A673 (cell line): ENCODE results near the gene ARHGAP8. TPM values are rescaled to one million over a fixed set of nuclear protein-coding genes. Genes with fewer than 3 reads are reported as not detected.

Experiments
- BruUV-seq: library from RNA; stranded (reverse); fragments of 400-500 nt; replicated peaks from 2 replicates; lab custom pipeline; 2021; lab: Mats Ljungman, UMichigan
- CTCF ChIA-PET: fragments of 300-600 bp; sonication (Branson Sonifier 250); formaldehyde crosslinking; loops from one replicate; lab custom pipeline; 2022; ENCODE audit warnings: antibody characterized with exemption; lab: Charles Lee
- POLR2A ChIA-PET: fragments of 300-600 bp; sonication (Branson Sonifier 250); formaldehyde crosslinking; loops from one replicate; lab custom pipeline; 2022; ENCODE audit warnings: antibody characterized with exemption; ENCODE audit not compliant: low non-redundant PET; lab: Charles Lee
- DNase-seq: peaks from one replicate; pipeline ENCODE4 v3.0.0-alpha.2; 2015; ENCODE audit warnings: low spot score
- H3K27ac ChIP-seq: fragments of 200-600 bp; sonication (generic); 2 replicates; pipeline ENCODE4 v1.5.1; 2016; ENCODE audit warnings: mixed run types, low read depth, mild to moderate bottlenecking, mixed read lengths, antibody characterized with exemption, low read length; ENCODE audit not compliant: poor library complexity, severe bottlenecking
- H3K27me3 ChIP-seq: fragments of 200-600 bp; sonication (generic); replicated peaks from 2 replicates; pipeline ENCODE4 v1.6.1; 2017; ENCODE audit warnings: mixed run types, low read depth, mild to moderate bottlenecking, mixed read lengths, antibody characterized with exemption, low read length; ENCODE audit not compliant: insufficient read depth, poor library complexity
- H3K36me3 ChIP-seq: fragments of 200-600 bp; sonication (generic); 2 replicates; pipeline ENCODE4 v1.6.1; 2016; ENCODE audit warnings: mixed run types, mild to moderate bottlenecking, mixed read lengths, antibody characterized with exemption, low read length; ENCODE audit not compliant: insufficient read depth, poor library complexity, severe bottlenecking
- H3K4me1 ChIP-seq: fragments of 200-600 bp; sonication (generic); 2 replicates; pipeline ENCODE4 v1.6.1; 2017; ENCODE audit warnings: mixed run types, mild to moderate bottlenecking, mixed read lengths, antibody characterized with exemption, low read length; ENCODE audit not compliant: insufficient read depth, poor library complexity, severe bottlenecking
- H3K4me3 ChIP-seq: fragments of 200-600 bp; sonication (generic); 2 replicates; pipeline ENCODE4 v1.5.1; 2016; ENCODE audit warnings: low read depth, mixed run types, mild to moderate bottlenecking, mixed read lengths, low read length; ENCODE audit not compliant: poor library complexity, severe bottlenecking
- H3K9me3 ChIP-seq: fragments of 200-600 bp; sonication (generic); 2 replicates; pipeline ENCODE4 v1.6.1; 2016; ENCODE audit warnings: mixed run types, low read depth, mild to moderate bottlenecking, mixed read lengths, antibody characterized with exemption, low read length; ENCODE audit not compliant: poor library complexity, severe bottlenecking
- EZH2 ChIP-seq: fragments of 200-600 bp; sonication (generic); IDR thresholded peaks from 2 replicates; pipeline ENCODE4 v1.6.1; 2017; ENCODE audit warnings: borderline replicate concordance, low read depth, mild to moderate bottlenecking, mixed read lengths, antibody characterized with exemption, low read length; ENCODE audit not compliant: poor library complexity, severe bottlenecking
- intact Hi-C: fragments of 100-400 bp; cut with micrococcal nuclease; formaldehyde crosslinking; loops from one replicate; pipeline ENCODE4 v1.10.0; 2022; ENCODE audit not compliant: unreplicated experiment
- total RNA-seq: library from RNA; stranded (reverse); gene quantifications from 2 replicates; pipeline ENCODE4 v1.2.3, GENCODE V29; 2021
- TF ChIP-seq, protein P1 (sequence below): fragments of 300-800, 200-600 bp; sonication (generic); conservative IDR thresholded peaks from 2 replicates; pipeline ENCODE4 v1.5.1; 2017; ENCODE audit warnings: low read depth, mild to moderate bottlenecking, antibody characterized with exemption, low read length, moderate library complexity, mixed read lengths

Gene ARHGAP8
- total RNA-seq, 1 experiment from 2014 or later: not detected

GRCh38 chr22:44824271-44824670 is 71.9 kb downstream of the ARHGAP8 start:
- POLR2A ChIA-PET: no interaction called here
- Histone ChIP-seq H3K27ac (no peak overlapping the region), H3K4me3 (no peak overlapping the region), H3K36me3 (no peaks in the 10 kb centered on the region), H3K27me3 (peaks cover 21% of the 10 kb centered on the region), H3K4me1 (no peaks in the 10 kb centered on the region), H3K9me3 (no peaks in the 10 kb centered on the region)
- BruUV-seq: no TSS peak
- DNase-seq: no peak
- intact Hi-C loops: no loop called here
- CTCF ChIA-PET: interaction anchor here (0.7 kb wide), 1 partner anchor 1115 kb away, joined by 3 read pairs; no protein-coding TSS in a partner anchor
- TF ChIP-seq, protein P1, sequence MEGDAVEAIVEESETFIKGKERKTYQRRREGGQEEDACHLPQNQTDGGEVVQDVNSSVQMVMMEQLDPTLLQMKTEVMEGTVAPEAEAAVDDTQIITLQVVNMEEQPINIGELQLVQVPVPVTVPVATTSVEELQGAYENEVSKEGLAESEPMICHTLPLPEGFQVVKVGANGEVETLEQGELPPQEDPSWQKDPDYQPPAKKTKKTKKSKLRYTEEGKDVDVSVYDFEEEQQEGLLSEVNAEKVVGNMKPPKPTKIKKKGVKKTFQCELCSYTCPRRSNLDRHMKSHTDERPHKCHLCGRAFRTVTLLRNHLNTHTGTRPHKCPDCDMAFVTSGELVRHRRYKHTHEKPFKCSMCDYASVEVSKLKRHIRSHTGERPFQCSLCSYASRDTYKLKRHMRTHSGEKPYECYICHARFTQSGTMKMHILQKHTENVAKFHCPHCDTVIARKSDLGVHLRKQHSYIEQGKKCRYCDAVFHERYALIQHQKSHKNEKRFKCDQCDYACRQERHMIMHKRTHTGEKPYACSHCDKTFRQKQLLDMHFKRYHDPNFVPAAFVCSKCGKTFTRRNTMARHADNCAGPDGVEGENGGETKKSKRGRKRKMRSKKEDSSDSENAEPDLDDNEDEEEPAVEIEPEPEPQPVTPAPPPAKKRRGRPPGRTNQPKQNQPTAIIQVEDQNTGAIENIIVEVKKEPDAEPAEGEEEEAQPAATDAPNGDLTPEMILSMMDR: no peak

GRCh38 chr22:44825310-44826150 is 73.2 kb downstream of the ARHGAP8 start:
- Histone ChIP-seq H3K27me3 (peaks cover 21% of the 10 kb centered on the region), H3K27ac (no peak overlapping the region), H3K9me3 (no peaks in the 10 kb centered on the region), H3K4me1 (no peaks in the 10 kb centered on the region), H3K4me3 (no peak overlapping the region), H3K36me3 (no peaks in the 10 kb centered on the region)
- BruUV-seq: no TSS peak
- TF ChIP-seq, protein P1: no peak
- no peak for TF ChIP-seq EZH2
- DNase-seq: no peak
- CTCF ChIA-PET: no interaction called here
- POLR2A ChIA-PET: no interaction called here
- intact Hi-C loops: no loop called here

DNA sequence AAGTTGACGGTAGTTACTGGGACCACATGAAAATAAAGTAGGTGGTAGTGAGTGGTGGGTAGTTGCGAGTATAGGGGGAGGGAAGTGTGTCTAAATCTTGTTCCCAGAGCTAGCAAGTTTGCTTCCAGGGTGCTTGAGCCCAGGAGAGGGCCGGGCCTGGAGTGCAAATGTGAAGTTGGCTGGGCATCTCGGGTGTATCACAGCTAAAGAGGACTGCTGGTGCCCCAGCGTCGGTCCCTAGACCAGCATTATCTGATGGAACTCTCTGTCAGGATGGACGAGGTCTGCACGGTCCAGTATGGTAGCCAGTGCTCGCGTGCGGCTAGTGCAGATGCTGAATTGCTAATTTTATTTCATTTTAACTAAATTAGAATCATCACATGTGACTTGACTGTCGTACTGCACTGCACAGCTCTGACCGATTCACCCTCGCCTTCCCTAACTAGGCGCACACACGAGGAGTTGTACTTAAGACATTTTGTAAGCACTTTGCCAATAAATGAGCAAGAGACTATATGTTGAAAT is 75.4 kb downstream of the ARHGAP8 start:
- Histone ChIP-seq H3K27me3 (peaks cover 5% of the 10 kb centered on the region), H3K4me3 (no peak overlapping the region), H3K27ac (no peak overlapping the region), H3K4me1 (no peaks in the 10 kb centered on the region), H3K36me3 (no peaks in the 10 kb centered on the region), H3K9me3 (no peaks in the 10 kb centered on the region)
- no TSS peak for BruUV-seq
- intact Hi-C loops: no loop called here
- ChIA-PET CTCF (no interaction called here), POLR2A (no interaction called here)
- no peak for DNase-seq
- no peak for TF ChIP-seq EZH2
- TF ChIP-seq, protein P1: no peak
